WTC11 (cell line): ENCODE measurements around the gene AOAH.

Experiments used
- AFF4 ChIP-seq: sonication (generic); formaldehyde crosslinking; IDR thresholded peaks from 2 replicates; pipeline ENCODE4 v1.8.1; 2023; ENCODE audit warnings: mild to moderate bottlenecking, missing genetic modification reagents, borderline replicate concordance
- ATF1 ChIP-seq: sonication (generic); formaldehyde crosslinking; IDR thresholded peaks from 2 replicates; pipeline ENCODE4 v1.8.1; 2023; ENCODE audit warnings: mild to moderate bottlenecking, moderate library complexity, missing genetic modification reagents
- ATF3 ChIP-seq: sonication (generic); formaldehyde crosslinking; conservative IDR thresholded peaks from 2 replicates; pipeline ENCODE4 v1.8.1; 2022; ENCODE audit warnings: mild to moderate bottlenecking, missing genetic modification reagents
- CREB1 ChIP-seq: sonication (generic); formaldehyde crosslinking; IDR thresholded peaks from 2 replicates; pipeline ENCODE4 v1.8.0; 2023; ENCODE audit warnings: mild to moderate bottlenecking, missing genetic modification reagents
- CTCF ChIP-seq: fragments of 200-600 bp; IDR thresholded peaks from 2 replicates; pipeline ENCODE4 v1.8.0; 2022; ENCODE audit warnings: antibody characterized with exemption
- E2F5 ChIP-seq: sonication (generic); formaldehyde crosslinking; IDR thresholded peaks from 2 replicates; pipeline ENCODE4 v1.8.1; 2022; ENCODE audit warnings: mild to moderate bottlenecking, moderate library complexity, missing genetic modification reagents
- FOXP1 ChIP-seq: sonication (generic); formaldehyde crosslinking; IDR thresholded peaks from 2 replicates; pipeline ENCODE4 v1.8.0; 2022; ENCODE audit warnings: missing genetic modification reagents, mild to moderate bottlenecking, moderate library complexity, borderline replicate concordance
- GRHL2 ChIP-seq: fragments of 250-450 bp; sonication (Bioruptor Pico); IDR thresholded peaks from 2 replicates; pipeline ENCODE4 v1.8.0; 2022; ENCODE audit warnings: mild to moderate bottlenecking, moderate library complexity; ENCODE audit not compliant: insufficient replicate concordance, severe bottlenecking
- JUN ChIP-seq: sonication (generic); formaldehyde crosslinking; IDR thresholded peaks from 2 replicates; pipeline ENCODE4 v1.8.0; 2023; ENCODE audit warnings: mild to moderate bottlenecking, missing genetic modification reagents
- SP1 ChIP-seq: sonication (generic); formaldehyde crosslinking; conservative IDR thresholded peaks from 2 replicates; pipeline ENCODE4 v1.8.1; 2022; ENCODE audit warnings: missing genetic modification reagents
- ZNF317 ChIP-seq: sonication (generic); formaldehyde crosslinking; IDR thresholded peaks from 2 replicates; pipeline ENCODE4 v1.8.1; 2023; ENCODE audit warnings: low read depth, mild to moderate bottlenecking, moderate library complexity, missing genetic modification reagents, borderline replicate concordance
- ZNF423 ChIP-seq: fragments of 250-450 bp; sonication (Bioruptor Pico); IDR thresholded peaks from 2 replicates; pipeline ENCODE4 v2.1.2; 2022; ENCODE audit warnings: mild to moderate bottlenecking, moderate library complexity

GRCh38 chr7:36659172-36659516, 65.2 kb downstream of the AOAH start:
- TF ChIP-seq ATF3 (CRISPR knock-in tag) (no peak), E2F5 (no peak), CREB1 (no peak), JUN (CRISPR knock-in tag) (no peak), CTCF (no peak), ATF1 (CRISPR knock-in tag) (no peak), GRHL2 (CRISPR knock-in tag) (no peak), SP1 (no peak), FOXP1 (CRISPR knock-in tag) (no peak), ZNF423 (CRISPR knock-in tag) (no peak), ZNF317 (no peak), AFF4 (no peak)
